ENCODE measurements around the gene NAPSA. TPM values are rescaled to one million over a fixed set of nuclear protein-coding genes. Genes with fewer than 3 reads are reported as not detected.
"Not testable (repeated sequence)": the region's sequence is repeated elsewhere in the genome, so short reads cannot be mapped to it uniquely, and the experiment has no call there.

Gene NAPSA
- total and polyA plus RNA-seq, 7 experiments from 2014 or later: 0.72 to 8.2 (median 3.6) TPM

DNA sequence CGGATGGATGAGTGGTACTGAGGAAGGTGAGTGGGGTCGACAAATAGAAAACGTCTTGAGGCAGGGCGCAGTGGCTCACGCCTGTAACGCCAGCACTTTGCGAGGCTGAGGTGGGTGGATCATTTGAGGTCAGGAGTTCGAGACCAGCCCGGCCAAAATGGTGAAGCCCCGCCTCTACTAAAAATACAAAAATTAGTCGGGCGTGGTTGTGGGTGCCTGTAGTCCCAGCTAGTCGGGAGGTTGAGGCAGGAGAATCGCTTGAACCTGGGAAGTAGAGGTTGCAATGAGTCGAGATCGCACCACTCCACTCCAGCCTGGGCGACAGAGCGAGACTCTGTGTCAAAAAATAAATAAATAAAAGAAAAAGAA, 35.5 kb downstream of the NAPSA start:
- H3K4me1 Mint-ChIP-seq: peaks cover 43 to 72% (median 68%) of the 10 kb centered on the region in 7 donors
- peak overlapping the region; percentile 39 for H3K4me3 ChIP-seq (ENCODE audit: low read length)
- H3K27ac ChIP-seq (ENCODE audit: low read depth, low read length); H3K36me3 ChIP-seq (ENCODE audit: control insufficient read depth in 2 of 3, insufficient read depth in 3 of 3, low read length in 3 of 3); DNase-seq; CTCF ChIA-PET; ATAC-seq; POLR2A ChIA-PET: not testable (repeated sequence)
- intact Hi-C loops (cut with micrococcal nuclease): loop anchor here (1.0 to 10.0 kb wide), 11 partner anchors 27 to 1265 kb away; partner anchors contain the start of genes JOSD2 (in 2 of the 2), NR1H2 (in 2 of the 2), AKT1S1 (in 1 of the 2) and ATF5 (in 1 of the 2)
- H3K36me3 Mint-ChIP-seq: peaks cover 0 to 13% (median 0%) of the 10 kb centered on the region in 5 donors
- peaks cover 0 to 14% (median 0%) of the 10 kb centered on the region in 3 experiments for H3K9me3 ChIP-seq (ENCODE audit: control insufficient read depth in 2 of 3, low read length in 3 of 3)
- peak overlapping the region; percentile 72 to 97 (median 86) for H3K4me3 Mint-ChIP-seq
- H3K4me1 ChIP-seq (ENCODE audit: control insufficient read depth in 2 of 2, insufficient read depth in 2 of 2, low read length in 2 of 2): peaks cover 42 to 62% of the 10 kb centered on the region in 2 donors
- peak overlapping the region; percentile 55 to 96 (median 87) for H3K27ac Mint-ChIP-seq
- peaks cover 15 to 28% of the 10 kb centered on the region in 2 donors for H3K27me3 ChIP-seq (ENCODE audit: control insufficient read depth in 2 of 2, insufficient read depth in 2 of 2, low read length in 2 of 2)
- peaks cover 20 to 56% (median 37%) of the 10 kb centered on the region in 5 donors for H3K27me3 Mint-ChIP-seq
- H3K9me3 Mint-ChIP-seq: peaks cover 0 to 26% (median 10%) of the 10 kb centered on the region in 11 donors

DNA sequence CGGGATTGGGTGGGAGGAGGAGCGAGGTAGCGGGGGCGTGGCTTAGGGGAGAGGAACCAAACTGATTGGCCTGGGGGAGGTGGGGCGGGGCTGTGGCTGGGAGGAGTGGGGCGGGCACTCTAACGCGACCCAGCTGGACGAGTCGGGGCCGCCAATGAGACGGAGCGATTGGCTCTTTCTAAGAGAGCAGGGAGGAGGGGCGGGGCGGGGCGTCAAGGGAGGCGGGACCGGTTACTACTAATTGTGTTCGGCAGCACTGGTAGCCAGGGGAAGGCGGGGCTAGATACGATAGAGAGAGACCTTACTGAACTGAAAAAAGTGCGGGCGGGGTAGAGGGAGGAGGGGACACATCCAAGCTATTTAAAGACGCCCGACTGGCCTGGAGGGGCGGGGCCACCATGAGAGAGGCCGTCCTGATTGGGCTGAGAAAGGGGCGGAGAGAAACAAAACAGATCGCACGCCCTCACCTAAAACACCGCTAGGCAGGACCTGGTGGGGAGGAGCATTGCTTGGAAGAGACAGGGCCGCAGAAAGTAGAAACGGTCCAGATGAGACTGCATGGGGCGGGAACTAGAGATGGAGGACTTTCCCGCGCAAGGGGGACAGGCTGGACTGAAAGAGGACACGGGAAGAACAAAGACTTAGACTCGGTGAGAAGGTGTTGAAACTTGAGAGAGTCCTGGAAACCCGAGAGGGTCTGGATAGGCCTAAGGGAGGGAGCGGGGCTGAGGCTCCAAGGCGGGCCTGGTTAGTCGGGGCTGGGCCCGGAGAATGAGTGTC, 36.1 kb downstream of the NAPSA start, which contains the start of gene KCNC3:
KCNC3 (minus strand) TSS at position 232 of the 780 bp plus-strand sequence. CDS start 295 bp downstream, outside the sequence.
- ChIA-PET POLR2A (interaction anchor here (0.7 kb wide), 1 partner anchor 28 kb away, joined by 4 read pairs; no protein-coding TSS in a partner anchor), CTCF (interaction anchor here (1.0 kb wide), 1 partner anchor 182 kb away, joined by 3 read pairs; no protein-coding TSS in a partner anchor)
- H3K27ac Mint-ChIP-seq: peak within 1 kb of the TSS; percentile 55 to 96 (median 87)
- peak within 1 kb of the TSS; percentile 72 to 97 (median 86) for H3K4me3 Mint-ChIP-seq
- peaks cover 42 to 62% of the 10 kb centered on the region in 2 donors for H3K4me1 ChIP-seq (ENCODE audit: control insufficient read depth in 2 of 2, insufficient read depth in 2 of 2, low read length in 2 of 2)
- peaks cover 0 to 13% (median 0%) of the 10 kb centered on the region in 5 donors for H3K36me3 Mint-ChIP-seq
- H3K9me3 Mint-ChIP-seq: peaks cover 0 to 26% (median 10%) of the 10 kb centered on the region in 11 donors
- H3K27ac ChIP-seq (ENCODE audit: low read depth, low read length): no peak within 1 kb of the TSS
- H3K27me3 Mint-ChIP-seq: peaks cover 20 to 62% (median 41%) of the 10 kb centered on the region in 5 donors
- intact Hi-C loops (cut with micrococcal nuclease): loop anchor here (1.0 to 5.0 kb wide), 7 partner anchors 28 to 779 kb away; partner anchors contain the start of genes JOSD2 (in 2 of the 2), NR1H2 (in 2 of the 2), ATF5 (in 1 of the 2) and CTU1 (in 1 of the 2)
- peaks cover 15 to 28% of the 10 kb centered on the region in 2 donors for H3K27me3 ChIP-seq (ENCODE audit: control insufficient read depth in 2 of 2, insufficient read depth in 2 of 2, low read length in 2 of 2)
- H3K9me3 ChIP-seq (ENCODE audit: control insufficient read depth in 2 of 3, low read length in 3 of 3): peaks cover 0 to 14% (median 0%) of the 10 kb centered on the region in 3 experiments
- DNase-seq (peak in 8 of 9 donors; percentile 69 to 96 (median 86)), ATAC-seq (peak; percentile 77)
- peaks cover 43 to 75% (median 73%) of the 10 kb centered on the region in 7 donors for H3K4me1 Mint-ChIP-seq
- no peaks in the 10 kb centered on the region for H3K36me3 ChIP-seq (ENCODE audit: control insufficient read depth in 2 of 3, insufficient read depth in 3 of 3, low read length in 3 of 3)
- H3K4me3 ChIP-seq (ENCODE audit: low read length): peak within 1 kb of the TSS; percentile 39

DNA sequence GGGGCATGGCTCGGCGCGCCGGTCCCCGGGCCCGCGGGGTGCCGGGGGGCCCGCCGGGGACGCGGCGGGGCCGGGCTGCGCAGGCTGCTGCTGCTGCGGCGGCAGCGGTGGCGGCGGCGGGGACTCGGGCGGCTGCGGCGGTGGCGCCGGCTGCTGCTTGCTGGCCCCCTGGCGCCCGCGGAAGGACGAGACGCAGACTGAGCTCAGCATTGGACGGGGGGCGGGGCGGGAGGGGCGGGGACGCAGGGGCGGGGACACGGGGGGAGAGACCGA, 36.6 kb downstream of the NAPSA start:
- no peak overlapping the region for H3K4me3 ChIP-seq (ENCODE audit: low read length)
- peaks cover 0 to 14% (median 0%) of the 10 kb centered on the region in 3 experiments for H3K9me3 ChIP-seq (ENCODE audit: control insufficient read depth in 2 of 3, low read length in 3 of 3)
- no peak overlapping the region for H3K27ac ChIP-seq (ENCODE audit: low read depth, low read length)
- Mint-ChIP-seq H3K27ac (peak overlapping the region in 2 of 9 donors; percentile 84 to 96), H3K4me1 (peaks cover 39 to 72% (median 69%) of the 10 kb centered on the region in 7 donors), H3K4me3 (peak overlapping the region; percentile 72 to 97 (median 86)), H3K27me3 (peaks cover 20 to 64% (median 43%) of the 10 kb centered on the region in 5 donors), H3K36me3 (peaks cover 0 to 13% (median 0%) of the 10 kb centered on the region in 5 donors), H3K9me3 (peaks cover 0 to 26% (median 10%) of the 10 kb centered on the region in 11 donors)
- POLR2A ChIA-PET: interaction anchor here (0.7 to 1.2 kb wide), 2 partner anchors 29 to 182 kb away, joined by 4 read pairs; partner anchors contain the start of gene JOSD2
- H3K27me3 ChIP-seq (ENCODE audit: control insufficient read depth in 2 of 2, insufficient read depth in 2 of 2, low read length in 2 of 2): peaks cover 15 to 28% of the 10 kb centered on the region in 2 donors
- peaks cover 37 to 57% of the 10 kb centered on the region in 2 donors for H3K4me1 ChIP-seq (ENCODE audit: control insufficient read depth in 2 of 2, insufficient read depth in 2 of 2, low read length in 2 of 2)
- H3K36me3 ChIP-seq (ENCODE audit: control insufficient read depth in 2 of 3, insufficient read depth in 3 of 3, low read length in 3 of 3): no peaks in the 10 kb centered on the region
- CTCF ChIA-PET: interaction anchor here (1.0 kb wide), 2 partner anchors 29 to 181 kb away, joined by 3 to 4 read pairs; no protein-coding TSS in a partner anchor
- ATAC-seq: no peak
- DNase-seq: peak in 1 of 9 donors; percentile 58
- intact Hi-C loops (cut with micrococcal nuclease): loop anchor here (1.0 to 5.0 kb wide), 7 partner anchors 28 to 779 kb away; partner anchors contain the start of genes JOSD2 (in 2 of the 2), NR1H2 (in 2 of the 2), ATF5 (in 1 of the 2) and CTU1 (in 1 of the 2)

DNA sequence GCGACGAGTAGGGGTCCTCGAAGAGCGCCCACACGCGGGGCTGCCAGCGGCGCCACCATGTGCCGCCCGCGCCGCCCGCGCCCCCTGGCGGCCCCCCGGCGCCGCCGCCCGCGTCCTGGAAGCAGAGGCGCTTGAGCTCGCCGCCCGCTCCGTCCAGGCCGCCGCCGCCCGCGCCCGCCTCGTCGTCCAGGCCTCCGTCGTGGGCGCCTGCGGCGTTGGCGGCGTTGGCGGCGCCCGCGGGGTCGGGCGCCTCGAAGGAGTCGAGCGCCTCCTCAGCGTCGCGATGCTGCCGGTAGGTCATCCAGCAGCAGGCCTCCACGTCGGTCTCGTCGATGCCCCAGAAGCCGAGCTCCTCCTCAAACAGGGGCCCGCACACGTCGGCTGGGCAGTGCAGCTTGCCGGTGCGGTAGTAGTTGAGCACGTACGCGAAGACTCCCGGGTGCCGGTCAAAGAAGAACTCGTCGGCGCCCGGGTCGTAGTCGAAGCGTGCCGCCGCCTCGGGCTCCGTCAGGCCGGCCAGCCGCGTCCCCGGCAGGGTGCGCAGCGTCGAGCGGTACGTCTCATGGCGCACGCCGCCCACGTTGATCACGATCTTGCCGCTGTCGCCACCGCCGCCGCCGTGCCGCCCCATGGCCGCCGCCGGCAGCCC, 37.1 kb downstream of the NAPSA start:
- H3K4me1 Mint-ChIP-seq: peaks cover 35 to 69% (median 64%) of the 10 kb centered on the region in 7 donors

DNA sequence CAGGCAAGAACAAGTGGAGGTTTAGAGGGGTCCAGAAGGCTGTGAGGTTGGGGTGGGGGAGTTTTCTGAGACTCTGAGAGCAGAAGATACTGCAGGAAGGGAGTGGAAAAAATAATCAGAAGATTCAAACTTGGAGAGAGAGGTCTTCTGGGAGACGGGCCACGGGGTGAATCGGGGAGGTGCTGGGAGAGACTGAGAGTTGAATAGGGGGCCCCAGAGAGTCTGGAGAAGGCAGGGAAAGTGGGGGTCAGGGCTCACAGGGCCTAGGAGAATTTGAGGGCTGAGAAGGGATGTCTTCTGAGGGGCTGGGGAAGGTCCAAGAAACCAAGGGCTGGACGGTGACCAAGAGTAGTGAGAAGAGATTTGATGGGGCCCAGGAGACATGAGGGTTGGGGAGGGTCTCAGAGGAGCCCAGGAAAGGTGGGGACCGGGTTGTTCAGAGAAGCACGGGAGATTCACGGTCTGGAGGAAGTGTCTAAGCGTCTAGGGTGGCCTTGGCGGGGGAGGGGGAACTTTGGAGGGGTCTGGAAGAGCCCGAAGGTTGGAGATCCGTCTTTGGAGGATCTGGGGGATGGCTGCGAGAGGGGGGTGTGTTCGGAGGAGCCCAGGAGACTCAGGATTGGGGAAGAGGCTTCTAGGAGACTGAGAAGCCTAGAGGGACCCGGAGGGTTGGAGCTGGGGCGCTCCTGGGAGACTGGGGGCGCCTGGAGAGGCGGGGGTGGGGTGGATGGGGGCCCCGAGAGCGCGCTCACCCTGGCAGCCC, 37.8 kb downstream of the NAPSA start:
- peaks cover 0 to 26% (median 7%) of the 10 kb centered on the region in 11 donors for H3K9me3 Mint-ChIP-seq
- peaks cover 20 to 61% (median 43%) of the 10 kb centered on the region in 5 donors for H3K27me3 Mint-ChIP-seq
- H3K36me3 Mint-ChIP-seq: peaks cover 0 to 13% (median under 1%) of the 10 kb centered on the region in 5 donors
- DNase-seq (no peak), ATAC-seq (no peak)
- no peak overlapping the region for H3K4me3 ChIP-seq (ENCODE audit: low read length)
- POLR2A ChIA-PET: interaction anchor here (1.2 kb wide), 1 partner anchor 183 kb away, joined by 4 read pairs; the partner anchor contains the start of gene JOSD2
- peak overlapping the region; percentile 14 to 88 (median 70) for H3K4me3 Mint-ChIP-seq
- intact Hi-C loops (cut with micrococcal nuclease): loop anchor here in 1 of 2 donors (5.0 kb wide), 1 partner anchor 400 kb away; the partner anchor contains the start of genes ATF5 and NUP62
- CTCF ChIA-PET: interaction anchor here (1.0 kb wide), 1 partner anchor 30 kb away, joined by 4 read pairs; no protein-coding TSS in a partner anchor
- H3K4me1 Mint-ChIP-seq: peaks cover 35 to 64% (median 58%) of the 10 kb centered on the region in 7 donors
- no peaks in the 10 kb centered on the region for H3K36me3 ChIP-seq (ENCODE audit: control insufficient read depth in 2 of 3, insufficient read depth in 3 of 3, low read length in 3 of 3)
- peaks cover 0 to 14% (median 0%) of the 10 kb centered on the region in 3 experiments for H3K9me3 ChIP-seq (ENCODE audit: control insufficient read depth in 2 of 3, low read length in 3 of 3)
- no peak overlapping the region for H3K27ac ChIP-seq (ENCODE audit: low read depth, low read length)
- H3K27ac Mint-ChIP-seq: peak overlapping the region in 5 of 9 donors; percentile 19 to 74 (median 32)
- H3K27me3 ChIP-seq (ENCODE audit: control insufficient read depth in 2 of 2, insufficient read depth in 2 of 2, low read length in 2 of 2): peaks cover 14 to 27% of the 10 kb centered on the region in 2 donors
- H3K4me1 ChIP-seq (ENCODE audit: control insufficient read depth in 2 of 2, insufficient read depth in 2 of 2, low read length in 2 of 2): peaks cover 30 to 50% of the 10 kb centered on the region in 2 donors

More for the DNA sequence above, 37.1 kb downstream of the NAPSA start:
- intact Hi-C loops (cut with micrococcal nuclease): loop anchor here in 1 of 2 donors (5.0 kb wide), 1 partner anchor 401 kb away; the partner anchor contains the start of genes ATF5 and NUP62
- H3K9me3 ChIP-seq (ENCODE audit: control insufficient read depth in 2 of 3, low read length in 3 of 3): peaks cover 0 to 14% (median 0%) of the 10 kb centered on the region in 3 experiments
- Mint-ChIP-seq H3K9me3 (peaks cover 0 to 26% (median 8%) of the 10 kb centered on the region in 11 donors), H3K27me3 (peaks cover 20 to 64% (median 43%) of the 10 kb centered on the region in 5 donors), H3K36me3 (peaks cover 0 to 13% (median 0%) of the 10 kb centered on the region in 5 donors), H3K4me3 (no peak overlapping the region), H3K27ac (no peak overlapping the region)
- H3K27me3 ChIP-seq (ENCODE audit: control insufficient read depth in 2 of 2, insufficient read depth in 2 of 2, low read length in 2 of 2): peaks cover 15 to 28% of the 10 kb centered on the region in 2 donors
- no peak overlapping the region for H3K27ac ChIP-seq (ENCODE audit: low read depth, low read length)
- CTCF ChIA-PET: interaction anchor here (1.0 kb wide), 2 partner anchors 29 to 181 kb away, joined by 3 to 4 read pairs; no protein-coding TSS in a partner anchor
- DNase-seq (peak in 1 of 9 donors; percentile 48), ATAC-seq (no peak)
- H3K4me3 ChIP-seq (ENCODE audit: low read length): no peak overlapping the region
- POLR2A ChIA-PET: interaction anchor here (1.2 kb wide), 1 partner anchor 183 kb away, joined by 4 read pairs; the partner anchor contains the start of gene JOSD2
- no peaks in the 10 kb centered on the region for H3K36me3 ChIP-seq (ENCODE audit: control insufficient read depth in 2 of 3, insufficient read depth in 3 of 3, low read length in 3 of 3)
- H3K4me1 ChIP-seq (ENCODE audit: control insufficient read depth in 2 of 2, insufficient read depth in 2 of 2, low read length in 2 of 2): peaks cover 34 to 57% of the 10 kb centered on the region in 2 donors
